ENCODE results near the gene TMEM220. TPM values are rescaled to one million over a fixed set of nuclear protein-coding genes. Genes with fewer than 3 reads are reported as not detected.

TMEM220 gene
- total RNA-seq, 4 donors from 2014 or later: 1.4 to 9.5 (median 6.3) TPM

DNA sequence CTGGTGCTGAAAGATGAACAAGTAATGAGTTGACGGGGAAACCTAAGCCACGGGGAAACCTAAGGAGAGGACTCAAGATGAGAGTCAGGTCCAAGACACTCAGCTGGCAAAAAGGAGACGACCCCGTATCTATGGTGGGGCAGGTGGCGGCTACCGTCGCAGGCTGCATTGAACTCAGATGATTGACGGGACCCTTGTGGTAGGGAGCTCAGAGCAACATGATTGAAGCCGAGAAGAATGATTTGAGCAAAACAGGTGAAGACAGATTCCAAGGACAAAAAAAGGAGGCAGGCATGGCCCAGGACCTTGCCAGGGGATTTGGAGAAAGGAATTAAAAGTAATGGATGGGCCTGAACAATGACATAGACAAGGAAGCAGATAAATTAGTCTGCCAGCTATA lies 65.3 kb downstream of the TMEM220 start:
- intact Hi-C loops (cut with DNase I): no loop called here
- H3K27ac ChIP-seq: no peak overlapping the region
- no peak for DNase-seq
- WGBS, 2 donors: 84 to 86% methylated on average over 9 of the region's 9 CpGs
- no peaks in the 10 kb centered on the region for H3K27me3 ChIP-seq
- H3K4me1 ChIP-seq: no peaks in the 10 kb centered on the region
- no peak overlapping the region for H3K4me3 ChIP-seq
- peaks cover 0 to 5% (median 0%) of the 10 kb centered on the region in 3 donors for H3K36me3 ChIP-seq
- H3K9me3 ChIP-seq: no peaks in the 10 kb centered on the region
- no peak for TF ChIP-seq POLR2A (IDR thresholded peaks at IDR 0.05)
- TF ChIP-seq, protein P1, sequence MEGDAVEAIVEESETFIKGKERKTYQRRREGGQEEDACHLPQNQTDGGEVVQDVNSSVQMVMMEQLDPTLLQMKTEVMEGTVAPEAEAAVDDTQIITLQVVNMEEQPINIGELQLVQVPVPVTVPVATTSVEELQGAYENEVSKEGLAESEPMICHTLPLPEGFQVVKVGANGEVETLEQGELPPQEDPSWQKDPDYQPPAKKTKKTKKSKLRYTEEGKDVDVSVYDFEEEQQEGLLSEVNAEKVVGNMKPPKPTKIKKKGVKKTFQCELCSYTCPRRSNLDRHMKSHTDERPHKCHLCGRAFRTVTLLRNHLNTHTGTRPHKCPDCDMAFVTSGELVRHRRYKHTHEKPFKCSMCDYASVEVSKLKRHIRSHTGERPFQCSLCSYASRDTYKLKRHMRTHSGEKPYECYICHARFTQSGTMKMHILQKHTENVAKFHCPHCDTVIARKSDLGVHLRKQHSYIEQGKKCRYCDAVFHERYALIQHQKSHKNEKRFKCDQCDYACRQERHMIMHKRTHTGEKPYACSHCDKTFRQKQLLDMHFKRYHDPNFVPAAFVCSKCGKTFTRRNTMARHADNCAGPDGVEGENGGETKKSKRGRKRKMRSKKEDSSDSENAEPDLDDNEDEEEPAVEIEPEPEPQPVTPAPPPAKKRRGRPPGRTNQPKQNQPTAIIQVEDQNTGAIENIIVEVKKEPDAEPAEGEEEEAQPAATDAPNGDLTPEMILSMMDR (IDR thresholded peaks at IDR 0.05): no peak

Other genes with a start within 250 kb of the TMEM220 start
- gene MYH1, start 211.5 kb downstream of the TMEM220 start, total RNA-seq: not detected
- gene MYH2, start 180.4 kb downstream of the TMEM220 start, total RNA-seq: not detected
- 1 to 10 TPM in 2 of 4 donors, under 1 TPM in 1, not detected in 1; 0.64 to 1.6 (median 1.5) TPM for gene MYH3, start 72.7 kb downstream of the TMEM220 start, total RNA-seq
- 10 to 100 TPM; 15.4 to 25.6 (median 20.3) TPM for gene SCO1, start 32.5 kb downstream of the TMEM220 start, total RNA-seq
- gene ADPRM, start 32.4 kb downstream of the TMEM220 start, total RNA-seq: 10 to 100 TPM in 1 of 4 donors, 1 to 10 TPM in 3; 3.3 to 11.8 (median 4.4) TPM
- 1 to 10 TPM in 2 of 4 donors, under 1 TPM in 2; 0.42 to 4.8 (median 1.0) TPM for gene TMEM238L, start 74.1 kb upstream of the TMEM220 start, total RNA-seq
- gene PIRT, start 108.1 kb upstream of the TMEM220 start, total RNA-seq: not detected

All from esophagus squamous epithelium (tissue), 5 donors.